Hematopoietic multipotent progenitor cell treated with erythropoietin and hydrocortisone succinate and interleukin-3 and kit ligand, for 4 days (in vitro differentiated cells): Measurements from ENCODE around the gene KLF11.
A peak's percentile ranks its signal among the peaks of the same experiment; 100 is the strongest.
"Not testable (repeated sequence)": the region's sequence is repeated elsewhere in the genome, so short reads cannot be mapped to it uniquely, and the experiment has no call there.

ENCODE experiments used
- DNase-seq: peaks from one replicate; pipeline ENCODE4 v3.0.0-alpha.2; 2015

The KLF11 gene

DNA sequence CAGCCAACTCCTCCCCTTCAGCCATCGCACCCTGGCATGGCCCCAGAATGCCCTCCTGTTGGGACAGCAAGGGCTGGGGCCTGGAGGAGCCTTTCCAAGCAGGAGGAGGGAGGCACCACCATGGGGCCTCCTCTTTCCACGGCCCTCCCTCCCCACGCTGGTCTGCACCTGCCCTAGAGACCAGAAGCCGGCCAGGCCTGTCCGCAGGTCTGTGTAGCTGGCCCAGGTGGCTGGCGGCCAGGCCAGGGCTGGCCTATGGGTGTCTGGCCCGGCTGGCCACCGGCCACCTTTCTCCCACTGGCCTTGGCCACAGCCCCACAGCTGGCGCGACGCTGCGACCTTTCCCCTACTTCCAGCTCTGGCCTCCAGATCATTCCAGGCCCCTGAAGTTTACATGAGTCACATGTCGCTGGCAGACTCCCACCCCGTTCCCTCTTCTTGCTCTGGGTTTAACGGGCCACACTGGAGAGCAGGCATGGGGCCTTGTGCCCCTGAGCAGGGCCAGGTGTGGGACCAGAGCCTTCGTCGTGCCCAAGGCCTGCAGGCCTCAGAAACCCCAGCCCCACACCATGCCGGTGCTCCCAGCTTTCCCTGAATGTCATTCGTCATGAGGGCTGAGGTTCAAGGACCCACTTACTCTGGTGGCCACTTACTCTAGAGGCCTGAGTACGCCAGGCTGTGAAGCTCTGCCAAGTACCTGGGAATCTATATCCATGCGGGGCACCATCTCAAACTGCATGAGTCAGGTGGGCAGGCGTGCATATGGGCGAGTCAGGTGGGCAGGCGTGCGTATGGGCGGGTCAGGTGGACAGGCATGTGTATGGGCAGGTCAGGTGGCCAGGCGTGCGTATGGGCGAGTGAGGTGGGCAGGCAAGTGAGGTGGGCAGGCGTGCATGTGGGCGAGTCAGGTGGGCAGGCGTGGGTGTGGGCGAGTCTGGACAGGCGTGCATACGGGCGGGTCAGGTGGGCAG, 33.3 kb upstream of the KLF11 start:
- no peak for DNase-seq

DNA sequence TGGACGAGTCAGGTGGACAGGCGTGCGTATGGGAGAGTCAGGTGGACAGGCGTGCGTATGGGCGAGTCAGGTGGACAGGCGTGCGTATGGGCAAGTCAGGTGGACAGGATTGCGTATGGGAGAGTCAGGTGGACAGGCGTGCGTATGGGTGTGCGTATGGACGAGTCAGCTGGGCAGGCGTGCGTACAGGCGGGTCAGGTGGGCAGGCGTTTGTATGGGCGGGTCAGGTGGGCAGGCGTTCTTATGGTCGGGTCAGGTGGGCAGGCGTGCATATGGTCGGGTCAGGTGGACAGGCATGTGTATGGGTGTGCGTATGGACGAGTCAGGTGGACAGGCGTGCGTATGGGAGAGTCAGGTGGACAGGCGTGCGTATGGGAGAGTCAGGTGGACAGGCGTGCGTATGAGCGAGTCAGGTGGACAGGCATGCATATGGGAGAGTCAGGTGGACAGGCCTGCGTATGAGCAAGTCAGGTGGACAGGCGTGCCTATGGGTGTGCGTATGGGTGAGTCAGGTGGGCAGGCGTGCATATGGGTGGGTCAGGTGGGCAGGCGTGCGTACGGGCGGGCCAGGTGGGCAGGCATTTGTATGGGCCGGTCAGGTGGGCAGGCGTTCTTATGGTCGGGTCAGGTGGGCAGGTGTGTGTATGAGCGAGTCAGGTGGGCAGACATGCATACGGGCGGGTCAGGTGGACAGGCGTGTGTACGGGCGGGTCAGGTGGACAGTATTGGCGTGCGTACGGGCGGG, 32.3 kb upstream of the KLF11 start:
- DNase-seq: not testable (repeated sequence)

GRCh38 chr2:10011606-10012325, 31.6 kb upstream of the KLF11 start:
- DNase-seq: not testable (repeated sequence)

DNA sequence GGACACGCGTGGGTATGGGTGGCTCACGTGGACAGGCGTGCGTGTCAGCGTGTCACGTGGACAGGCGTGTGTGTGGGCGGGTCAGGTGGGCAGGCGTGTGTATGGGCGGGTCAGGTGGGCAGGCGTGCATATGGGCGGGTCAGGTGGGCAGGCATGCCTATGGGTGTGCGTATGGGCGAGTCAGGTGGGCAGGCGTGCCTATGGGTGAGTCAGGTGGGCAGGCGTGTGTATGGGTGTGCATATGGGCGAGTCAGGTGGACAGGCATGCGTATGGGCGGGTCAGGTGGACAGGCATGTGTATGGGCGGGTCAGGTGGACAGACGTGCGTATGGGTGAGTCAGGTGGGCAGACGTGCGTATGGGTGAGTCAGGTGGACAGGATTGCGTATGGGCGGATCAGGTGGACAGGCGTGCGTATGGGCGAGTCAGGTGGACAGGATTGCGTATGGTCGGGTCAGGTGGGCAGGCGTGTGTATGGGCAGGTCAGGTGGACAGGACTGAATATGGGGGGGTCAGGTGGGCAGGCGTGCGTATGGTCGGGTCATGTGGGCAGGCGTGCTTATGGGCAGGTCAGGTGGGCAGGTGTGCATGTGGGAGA, 30.9 kb upstream of the KLF11 start:
- not testable (repeated sequence) for DNase-seq

DNA sequence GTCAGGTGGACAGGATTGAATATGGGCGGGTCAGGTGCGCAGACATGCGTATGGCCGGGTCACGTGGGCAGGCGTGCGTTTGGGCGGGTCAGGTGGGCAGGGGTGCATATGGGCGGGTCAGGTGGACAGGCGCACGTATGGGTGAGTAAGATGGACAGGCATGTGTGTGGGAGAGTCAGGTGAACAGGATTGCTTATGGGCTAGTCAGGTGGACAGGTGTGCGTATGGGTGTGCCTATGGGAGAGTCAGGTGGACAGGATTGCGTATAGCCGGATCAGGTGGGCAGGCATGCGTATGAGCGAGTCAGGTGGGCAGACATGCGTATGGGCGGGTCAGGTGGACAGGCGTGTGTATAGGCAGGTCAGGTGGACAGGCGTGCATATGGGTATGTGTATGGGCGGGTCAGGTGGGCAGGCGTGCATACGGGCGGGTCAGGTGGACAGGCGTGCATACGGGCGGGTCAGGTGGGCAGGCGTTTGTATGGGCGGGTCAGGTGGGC, 30.3 kb upstream of the KLF11 start:
- no peak for DNase-seq

GRCh38 chr2:10013651-10014417, 29.5 kb upstream of the KLF11 start:
- not testable (repeated sequence) for DNase-seq

DNA sequence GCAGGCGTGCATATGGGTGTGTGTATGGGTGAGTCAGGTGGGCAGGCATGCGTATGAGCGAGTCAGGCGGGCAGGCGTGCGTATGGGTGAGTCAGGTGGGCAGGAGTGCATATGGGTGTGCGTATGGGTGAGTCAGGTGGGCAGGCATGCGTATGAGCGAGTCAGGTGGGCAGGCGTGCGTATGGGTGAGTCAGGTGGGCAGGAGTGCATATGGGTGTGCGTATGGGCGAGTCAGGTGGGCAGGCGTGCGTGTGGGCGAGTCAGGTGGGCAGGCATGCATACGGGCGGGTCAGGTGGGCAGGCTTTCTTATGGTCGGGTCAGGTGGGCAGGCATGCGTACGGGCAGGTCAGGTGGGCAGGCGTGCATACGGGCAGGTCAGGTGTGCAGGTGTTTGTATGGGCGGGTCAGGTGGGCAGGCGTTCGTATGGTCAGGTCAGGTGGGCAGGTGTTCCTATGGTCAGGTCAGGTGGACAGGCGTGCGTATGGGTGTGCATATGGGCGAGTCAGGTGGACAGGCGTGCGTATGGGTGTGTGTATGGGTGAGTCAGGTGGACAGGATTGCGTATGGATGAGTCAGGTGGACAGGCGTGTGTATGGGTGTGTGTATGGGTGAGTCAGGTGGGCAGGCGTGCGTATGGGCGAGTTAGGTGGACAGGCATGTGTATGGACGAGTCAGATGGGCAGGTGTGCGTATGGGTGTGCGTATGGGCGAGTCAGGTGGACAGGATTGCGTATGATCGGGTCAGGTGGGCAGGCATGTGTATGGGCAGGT, 28.7 kb upstream of the KLF11 start:
- DNase-seq: no peak

DNA sequence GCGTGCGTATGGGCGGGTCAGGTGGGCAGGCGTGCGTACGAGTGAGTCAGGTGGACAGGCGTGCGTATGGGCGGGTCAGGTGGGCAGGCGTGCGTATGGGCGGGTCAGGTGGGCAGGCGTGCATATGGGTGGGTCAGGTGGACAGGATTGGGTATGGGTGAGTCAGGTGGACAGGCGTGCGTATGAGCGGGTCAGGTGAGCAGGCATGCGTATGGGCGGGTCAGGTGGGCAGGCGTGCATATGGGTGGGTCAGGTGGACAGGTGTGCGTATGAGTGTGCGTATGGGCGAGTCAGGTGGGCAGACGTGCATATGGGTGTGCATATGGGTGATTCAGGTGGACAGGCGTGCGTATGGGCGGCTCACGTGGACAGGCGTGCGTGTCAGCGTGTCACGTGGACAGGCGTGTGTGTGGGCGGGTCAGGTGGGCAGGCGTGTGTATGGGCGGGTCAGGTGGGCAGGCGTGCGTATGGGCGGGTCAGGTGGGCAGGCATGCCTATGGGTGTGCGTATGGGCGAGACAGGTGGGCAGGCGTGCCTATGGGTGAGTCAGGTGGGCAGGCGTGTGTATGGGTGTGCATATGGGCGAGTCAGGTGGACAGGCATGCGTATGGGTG, 27.9 kb upstream of the KLF11 start:
- DNase-seq: not testable (repeated sequence)

DNA sequence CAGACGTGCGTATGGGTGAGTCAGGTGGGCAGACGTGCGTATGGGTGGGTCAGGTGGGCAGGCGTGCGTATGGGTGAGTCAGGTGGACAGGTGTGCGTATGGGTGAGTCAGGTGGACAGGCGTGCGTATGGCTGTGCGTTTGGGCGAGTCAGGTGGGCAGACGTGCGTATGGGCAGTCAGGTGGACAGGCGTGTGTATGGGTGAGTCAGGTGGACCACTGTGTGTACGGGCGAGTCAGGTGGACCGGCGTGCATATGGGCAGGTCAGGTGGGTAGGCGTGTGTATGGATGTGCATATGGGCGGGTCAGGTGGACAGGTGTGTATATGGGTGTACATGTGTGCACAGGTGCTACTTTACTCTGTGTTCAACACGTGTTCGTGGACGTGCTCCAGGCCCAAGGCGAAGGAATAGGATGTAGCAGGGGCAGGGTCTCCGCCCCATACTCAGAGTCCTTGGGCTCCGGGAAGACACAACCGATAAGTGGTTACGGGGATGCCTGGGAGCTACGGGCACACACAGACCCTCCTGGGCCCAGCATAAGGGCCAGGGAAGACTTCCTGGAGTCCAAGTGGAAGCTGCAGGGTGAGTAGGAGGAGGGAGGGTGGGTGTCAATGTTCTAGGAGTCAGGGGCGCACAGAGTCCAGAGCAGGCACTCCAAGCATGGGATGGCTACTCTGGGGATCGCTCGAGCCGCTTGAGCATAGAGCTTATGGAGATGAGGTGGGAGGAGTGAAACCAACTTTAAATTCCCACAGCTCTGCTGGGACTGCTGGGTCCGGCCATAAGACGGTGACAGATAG, 27.1 kb upstream of the KLF11 start:
- no peak for DNase-seq

DNA sequence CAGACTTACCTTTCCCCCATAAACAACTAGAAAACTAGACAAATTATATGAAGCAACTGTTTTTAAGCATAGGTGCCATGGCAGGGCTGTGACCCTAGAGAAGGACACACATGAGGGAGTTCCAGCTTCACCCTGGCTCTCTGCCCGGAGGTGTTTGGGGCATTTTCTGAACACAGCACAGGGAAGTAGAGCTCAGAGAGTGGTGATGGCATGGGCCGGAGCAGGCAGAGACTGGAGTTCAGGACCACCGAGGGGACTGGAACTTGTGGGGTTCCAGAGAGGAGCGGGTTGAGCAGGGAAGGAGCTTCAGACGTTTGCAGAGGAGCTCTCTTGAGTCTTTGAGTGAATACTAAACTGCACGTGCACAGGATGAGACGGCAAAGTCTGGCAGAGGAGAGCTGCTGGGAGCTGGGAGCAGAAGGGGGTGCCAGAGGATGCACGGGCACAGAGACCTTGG, 26.5 kb upstream of the KLF11 start:
- DNase-seq: no peak

DNA sequence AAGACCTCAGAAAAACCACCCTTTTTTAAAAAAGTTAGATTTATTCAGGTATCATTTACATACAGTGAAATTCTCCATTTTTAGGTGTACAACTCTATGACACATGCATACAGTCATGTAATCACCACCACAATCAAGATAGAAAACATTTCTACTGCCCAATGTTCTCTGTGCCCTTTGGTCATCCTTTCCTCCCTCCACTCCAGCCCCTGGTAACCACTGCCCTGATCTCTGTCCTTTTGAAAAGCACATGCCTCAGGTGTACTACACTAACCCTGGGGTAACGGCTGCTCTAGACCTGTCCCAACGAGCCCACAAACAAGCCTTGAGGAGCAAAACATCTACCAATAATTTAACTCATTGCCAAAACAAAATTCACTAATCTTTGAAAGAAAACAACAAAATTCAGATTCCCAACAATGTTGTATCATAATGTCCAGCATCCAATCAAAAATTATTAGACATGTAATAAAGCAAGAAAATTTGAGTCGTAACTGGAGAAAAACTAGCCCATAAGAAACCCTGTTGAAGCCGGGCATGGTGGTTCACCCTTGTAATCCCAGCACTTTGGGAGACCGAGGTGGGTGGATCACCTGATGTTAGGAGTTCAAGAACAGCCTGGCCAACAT, 25.9 kb upstream of the KLF11 start:
- DNase-seq: no peak

GRCh38 chr2:10019174-10019573, 24.2 kb upstream of the KLF11 start:
- no peak for DNase-seq

DNA sequence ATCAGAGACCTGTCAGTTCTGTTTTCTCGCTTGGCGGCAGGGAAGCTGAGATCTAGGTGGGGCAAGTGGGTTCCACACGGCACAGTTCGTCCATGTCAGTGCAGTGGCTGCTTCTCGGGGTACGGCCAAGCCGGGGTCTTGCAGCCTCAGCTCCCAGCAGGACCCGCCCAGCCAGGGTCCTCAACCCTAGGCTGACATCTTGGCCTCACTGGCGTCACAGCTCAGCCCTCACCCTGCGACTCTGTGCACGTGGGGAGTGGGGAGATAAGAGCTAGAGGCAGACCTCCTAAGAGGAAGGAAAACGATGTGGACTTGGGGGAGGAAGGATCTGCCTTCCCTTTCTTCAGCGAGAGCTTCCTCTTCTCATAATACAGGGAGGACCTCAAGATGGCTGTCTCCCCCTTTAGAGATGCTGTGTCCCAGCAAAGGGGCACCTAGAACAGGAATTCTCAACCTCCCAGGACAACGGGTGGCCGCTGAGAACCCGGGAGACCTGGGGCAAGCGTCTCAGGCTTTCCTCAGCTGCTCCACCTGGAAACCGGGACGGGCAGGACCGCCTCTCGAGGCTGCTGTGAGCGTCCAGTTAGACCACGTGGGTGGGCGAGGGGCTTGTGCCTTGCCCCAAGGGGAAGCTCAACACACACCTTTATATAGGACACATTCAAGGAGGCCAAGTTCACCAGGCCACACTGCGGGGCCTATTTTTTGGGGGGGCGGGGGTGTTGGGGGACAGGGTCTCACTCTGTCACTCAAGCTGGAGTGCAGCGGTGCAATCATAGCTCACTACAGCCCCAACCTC, 23.5 kb upstream of the KLF11 start:
- peak; percentile 49 for DNase-seq

DNA sequence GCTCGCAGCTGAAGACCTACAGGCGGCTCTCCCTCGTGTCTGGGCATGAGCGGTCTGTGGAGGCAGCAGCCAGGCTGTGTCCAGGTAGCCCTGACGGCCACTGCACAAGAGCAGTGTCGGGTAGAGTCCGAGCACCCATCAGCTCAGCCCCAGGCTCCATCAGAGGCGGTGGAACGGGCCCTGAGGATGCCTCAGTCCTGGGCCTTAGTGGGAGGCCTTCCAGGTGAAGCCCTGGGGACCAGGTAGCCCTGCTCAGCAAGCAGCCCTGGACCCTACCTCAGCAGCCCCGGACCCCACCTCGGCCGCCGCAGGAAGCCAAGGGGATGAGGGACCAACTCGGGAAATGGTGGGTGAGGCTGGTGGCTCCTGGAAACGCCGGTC, 21.3 kb upstream of the KLF11 start:
- no peak for DNase-seq

- DNase-seq: no peak
Observed at GRCh38 chr2:10022445-10022844, 20.9 kb upstream of the KLF11 start.

DNA sequence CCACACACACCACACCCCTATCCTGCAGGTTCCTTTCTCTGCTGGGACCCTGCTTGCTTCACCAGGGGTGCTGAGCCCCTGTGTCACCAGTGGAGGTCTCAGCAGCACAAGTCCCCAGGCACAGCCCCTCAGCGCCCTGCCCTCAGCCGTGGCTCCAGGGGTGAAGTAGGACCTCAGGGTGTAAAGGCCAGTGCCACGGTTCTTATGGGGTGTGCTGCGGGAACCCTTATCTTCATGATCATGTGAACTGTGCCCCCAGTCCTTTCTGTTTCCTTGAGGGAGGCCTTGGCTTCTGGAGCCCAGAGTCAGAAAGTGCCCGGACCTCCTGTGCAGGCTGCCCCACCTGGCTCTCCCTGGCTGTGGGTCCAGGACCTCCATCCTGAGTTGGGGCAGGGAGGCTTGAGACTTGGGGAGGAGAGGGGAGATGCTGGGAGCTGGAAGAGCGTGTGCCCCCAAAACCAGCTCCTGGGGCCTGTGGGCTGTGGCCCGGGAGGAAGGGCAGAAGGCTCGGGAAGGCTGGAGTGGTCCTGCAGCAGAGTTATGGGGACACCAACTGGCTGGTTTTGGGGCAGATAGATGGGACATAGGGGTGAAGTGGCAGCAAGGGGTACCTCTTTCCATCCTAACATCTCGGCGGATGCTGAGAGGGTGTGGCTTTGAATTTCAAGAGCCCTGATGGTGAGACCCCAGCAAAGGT, 20.2 kb upstream of the KLF11 start:
- DNase-seq: no peak

- no peak for DNase-seq
Observed at GRCh38 chr2:10026940-10027569, 16.3 kb upstream of the KLF11 start.
